ENCODE measurements around the gene PHACTR4. TPM values are rescaled to one million over a fixed set of nuclear protein-coding genes. Genes with fewer than 3 reads are reported as not detected.

Gene PHACTR4
- total and polyA plus RNA-seq, 2 experiments from 2014 or later: 35.4 to 47.1 TPM

DNA sequence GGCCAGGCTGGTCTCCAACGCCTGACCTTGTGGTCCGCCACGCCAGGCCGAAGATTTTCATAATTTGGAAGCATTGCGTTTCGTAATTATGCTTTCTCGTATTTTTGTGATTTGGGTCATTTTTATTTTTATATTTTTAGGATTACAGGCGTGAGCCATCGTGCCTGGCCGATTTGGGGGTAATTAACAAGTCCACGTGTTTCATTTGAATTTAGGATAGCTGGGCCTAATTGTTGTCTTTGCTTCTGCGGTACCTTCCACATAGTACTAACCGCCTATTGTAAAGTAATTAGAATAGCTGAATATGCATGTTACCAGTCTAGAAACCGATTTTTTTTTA, 137.3 kb downstream of the PHACTR4 start:
- Histone ChIP-seq H3K4me3 (peak overlapping the region; percentile 86), H2AFZ (no peak overlapping the region), H3K4me2 (peak overlapping the region; percentile 99), H3K27ac (ENCODE audit: low read depth) (peak overlapping the region; percentile 100), H3K27me3 (ENCODE audit: insufficient read depth) (no peaks in the 10 kb centered on the region), H3K4me1 (ENCODE audit: insufficient read depth) (peaks cover 22% of the 10 kb centered on the region), H4K20me1 (replicated peaks; ENCODE audit: insufficient read depth) (peaks cover 7% of the 10 kb centered on the region), H3K79me2 (replicated peaks; ENCODE audit: insufficient read depth) (peaks cover 30% of the 10 kb centered on the region), H3K36me3 (ENCODE audit: insufficient read depth) (peaks cover 46% of the 10 kb centered on the region), H3K9me2 (ENCODE audit: insufficient read depth) (no peaks in the 10 kb centered on the region), H3F3A (replicated peaks; ENCODE audit: low read depth) (peaks cover 56% of the 10 kb centered on the region)
- Mint-ChIP-seq H3K27me3 (ENCODE audit: insufficient read depth, low read depth, poor library complexity) (peaks cover 70% of the 10 kb centered on the region), H3K27ac (peak overlapping the region; percentile 98), H3K9me3 (peaks cover 52% of the 10 kb centered on the region; the same call in 2 of the 3 replicates), H3K4me3 (peak overlapping the region; percentile 98), H3K36me3 (ENCODE audit: low read depth) (peaks cover 67% of the 10 kb centered on the region), H3K4me1 (peaks cover 22% of the 10 kb centered on the region)
- DNase-seq (ENCODE audit: low spot score): no peak
- ATAC-seq: no peak
- TF ChIP-seq STAT1 (IDR thresholded peaks at IDR 0.05; ENCODE audit: unreplicated experiment) (no peak), ZNF114 (CRISPR knock-in tag; IDR thresholded peaks at IDR 0.05) (no peak), POLR2AphosphoS5 (IDR thresholded peaks at IDR 0.05; ENCODE audit: low read depth) (0 out of 2 replicates have a peak, but pooled peaks have one; percentile 39), ZNF331 (CRISPR knock-in tag; IDR thresholded peaks at IDR 0.05; ENCODE audit: low read depth) (no peak), CREB1 (CRISPR knock-in tag; IDR thresholded peaks at IDR 0.05; ENCODE audit: low read depth) (no peak), CTCF (conservative IDR thresholded peaks at IDR 0.05; ENCODE audit: low read depth in 2 of 2) (no peak)

DNA sequence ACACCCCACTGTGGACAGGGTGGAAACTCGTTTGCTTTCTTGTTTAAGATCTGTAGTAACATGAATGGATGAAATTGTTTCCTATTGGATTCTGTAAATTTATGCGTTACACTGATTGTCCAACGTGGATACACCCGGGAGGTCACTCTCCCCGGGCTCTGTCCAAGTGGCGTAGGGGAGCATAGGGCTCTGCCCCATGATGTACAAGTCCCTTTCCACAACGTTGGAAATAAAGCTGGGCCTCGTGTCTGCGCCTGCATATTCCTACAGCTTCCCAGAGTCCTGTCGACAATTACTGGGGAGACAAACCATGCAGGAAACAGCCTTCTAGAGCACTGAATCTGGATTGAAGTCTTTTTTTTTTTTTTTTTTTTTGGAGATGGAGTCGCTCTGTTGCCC, 137.7 kb downstream of the PHACTR4 start:
- Mint-ChIP-seq H3K4me1 (peaks cover 22% of the 10 kb centered on the region), H3K9me3 (peaks cover 54% of the 10 kb centered on the region; the same call in 2 of the 3 replicates), H3K36me3 (ENCODE audit: low read depth) (peaks cover 71% of the 10 kb centered on the region), H3K4me3 (peak overlapping the region; percentile 98), H3K27me3 (ENCODE audit: insufficient read depth, low read depth, poor library complexity) (peaks cover 74% of the 10 kb centered on the region), H3K27ac (peak overlapping the region; percentile 98)
- Histone ChIP-seq H3K36me3 (ENCODE audit: insufficient read depth) (peaks cover 47% of the 10 kb centered on the region), H2AFZ (no peak overlapping the region), H4K20me1 (replicated peaks; ENCODE audit: insufficient read depth) (peaks cover 7% of the 10 kb centered on the region), H3K79me2 (replicated peaks; ENCODE audit: insufficient read depth) (peaks cover 30% of the 10 kb centered on the region), H3K4me3 (peak overlapping the region; percentile 86), H3K9me2 (ENCODE audit: insufficient read depth) (no peaks in the 10 kb centered on the region), H3K27me3 (ENCODE audit: insufficient read depth) (no peaks in the 10 kb centered on the region), H3K4me1 (ENCODE audit: insufficient read depth) (peaks cover 22% of the 10 kb centered on the region), H3F3A (replicated peaks; ENCODE audit: low read depth) (peaks cover 58% of the 10 kb centered on the region), H3K4me2 (peak overlapping the region; percentile 99), H3K27ac (ENCODE audit: low read depth) (peak overlapping the region; percentile 100)
- DNase-seq (ENCODE audit: low spot score): no peak
- ATAC-seq: no peak
- TF ChIP-seq CTCF (conservative IDR thresholded peaks at IDR 0.05; ENCODE audit: low read depth in 2 of 2) (no peak), ZNF114 (CRISPR knock-in tag; IDR thresholded peaks at IDR 0.05) (no peak), POLR2AphosphoS5 (IDR thresholded peaks at IDR 0.05; ENCODE audit: low read depth) (peak; percentile 6; the same call in 1 of the 2 replicates), EZH2 (IDR thresholded peaks at IDR 0.05; ENCODE audit: low read depth, unreplicated experiment) (no peak), CREB1 (CRISPR knock-in tag; IDR thresholded peaks at IDR 0.05; ENCODE audit: low read depth) (no peak)

All from GM23338 (cell line).